ENCODE results near the gene SCN1B.

DNA sequence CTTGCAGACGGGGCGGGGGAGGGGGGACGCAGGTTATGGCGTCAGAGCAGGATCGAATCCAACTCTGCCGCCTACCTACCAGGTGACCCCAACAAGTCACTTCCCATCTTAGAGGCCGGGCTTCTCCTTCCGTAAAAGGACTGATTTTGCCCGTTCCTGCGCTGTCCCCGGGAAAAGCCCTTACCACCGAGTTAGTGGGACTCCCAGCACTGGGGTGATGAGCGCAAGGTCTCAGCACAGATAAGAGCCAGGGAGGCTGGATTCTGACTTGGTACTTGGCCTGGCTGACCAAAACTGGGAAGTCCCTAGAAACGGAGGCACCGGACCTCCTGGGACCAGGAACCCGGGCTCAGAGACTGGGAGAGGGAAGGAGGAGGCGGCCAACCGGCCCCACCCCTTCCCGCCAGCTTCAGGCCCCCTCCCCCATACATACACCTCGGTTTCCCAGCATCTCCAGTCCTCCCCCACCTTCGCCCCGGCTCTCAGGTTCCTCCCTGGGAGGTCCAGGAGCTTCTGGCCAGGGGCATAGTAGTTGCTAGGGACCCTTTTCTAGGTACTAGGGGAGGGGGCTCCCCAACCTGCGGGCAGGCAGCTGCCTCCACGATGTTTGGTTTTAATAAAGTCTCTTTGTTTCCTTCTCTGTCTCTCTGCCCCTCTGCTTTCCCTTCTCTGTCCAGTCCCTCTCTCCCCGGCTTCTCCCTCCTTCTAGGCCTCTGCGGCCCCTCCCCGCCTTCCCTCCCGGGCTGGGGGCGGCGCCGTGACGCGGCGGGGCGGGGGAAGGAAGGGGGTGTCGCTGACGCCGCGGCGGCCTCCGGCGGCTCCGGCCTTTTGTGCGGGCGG is 30.6 kb upstream of the SCN1B start, which contains the start of gene GRAMD1A:
- TF ChIP-seq POLR2A (IDR thresholded peaks at IDR 0.05; ENCODE audit: low read depth, low read length) = no peak
- TF ChIP-seq, protein P1, sequence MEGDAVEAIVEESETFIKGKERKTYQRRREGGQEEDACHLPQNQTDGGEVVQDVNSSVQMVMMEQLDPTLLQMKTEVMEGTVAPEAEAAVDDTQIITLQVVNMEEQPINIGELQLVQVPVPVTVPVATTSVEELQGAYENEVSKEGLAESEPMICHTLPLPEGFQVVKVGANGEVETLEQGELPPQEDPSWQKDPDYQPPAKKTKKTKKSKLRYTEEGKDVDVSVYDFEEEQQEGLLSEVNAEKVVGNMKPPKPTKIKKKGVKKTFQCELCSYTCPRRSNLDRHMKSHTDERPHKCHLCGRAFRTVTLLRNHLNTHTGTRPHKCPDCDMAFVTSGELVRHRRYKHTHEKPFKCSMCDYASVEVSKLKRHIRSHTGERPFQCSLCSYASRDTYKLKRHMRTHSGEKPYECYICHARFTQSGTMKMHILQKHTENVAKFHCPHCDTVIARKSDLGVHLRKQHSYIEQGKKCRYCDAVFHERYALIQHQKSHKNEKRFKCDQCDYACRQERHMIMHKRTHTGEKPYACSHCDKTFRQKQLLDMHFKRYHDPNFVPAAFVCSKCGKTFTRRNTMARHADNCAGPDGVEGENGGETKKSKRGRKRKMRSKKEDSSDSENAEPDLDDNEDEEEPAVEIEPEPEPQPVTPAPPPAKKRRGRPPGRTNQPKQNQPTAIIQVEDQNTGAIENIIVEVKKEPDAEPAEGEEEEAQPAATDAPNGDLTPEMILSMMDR (IDR thresholded peaks at IDR 0.05 in 2 of 3, conservative IDR thresholded peaks at IDR 0.05 in 1 of 3; ENCODE audit: control insufficient read depth in 2 of 3, extremely low read depth in 1 of 3, insufficient read depth in 1 of 3, low read depth in 3 of 3, low read length in 3 of 3) = no peak
- TF ChIP-seq POLR2AphosphoS5 (IDR thresholded peaks at IDR 0.05; ENCODE audit: low read length) = peak; percentile 88
- no peak for TF ChIP-seq E2F8 (IDR thresholded peaks at IDR 0.05; ENCODE audit: low read depth, partially characterized antibody)
- TF ChIP-seq SUZ12 (IDR thresholded peaks at IDR 0.05; ENCODE audit: unreplicated experiment) = no peak
- TF ChIP-seq TAF1 (IDR thresholded peaks at IDR 0.05; ENCODE audit: borderline replicate concordance, low read depth, low read length) = peak; percentile 77
- no peak for TF ChIP-seq ELK1 (IDR thresholded peaks at IDR 0.05; ENCODE audit: low read depth, low read length)
- TF ChIP-seq JUNB (IDR thresholded peaks at IDR 0.05) = no peak
- TF ChIP-seq RFX5 (IDR thresholded peaks at IDR 0.05; ENCODE audit: low read depth, low read length) = no peak
- no peak for TF ChIP-seq REST (IDR thresholded peaks at IDR 0.05; ENCODE audit: low read depth, low read length)
- no peak for TF ChIP-seq TBL1XR1 (IDR thresholded peaks at IDR 0.05; ENCODE audit: low read depth, low read length)
- no peak for TF ChIP-seq RCOR1 (conservative IDR thresholded peaks at IDR 0.05; ENCODE audit: low read depth, low read length)
- TF ChIP-seq TARDBP (IDR thresholded peaks at IDR 0.05; ENCODE audit: borderline replicate concordance) = no peak
- TF ChIP-seq BACH1 (IDR thresholded peaks at IDR 0.05; ENCODE audit: borderline replicate concordance) = peak; percentile 57; the same call in 1 of the 2 replicates
